ENCODE results near the gene PTPN7.

- TF ChIP-seq CTCF (IDR thresholded peaks at IDR 0.05; ENCODE audit: low read length) = no peak
- TF ChIP-seq EZH2 (IDR thresholded peaks at IDR 0.05; ENCODE audit: borderline replicate concordance, low read length) = no peak
Measured at GRCh38 chr1:202112859-202113689, 47.3 kb downstream of the PTPN7 start.
